ENCODE measurements around the gene ZNF135.

ZNF135 gene

DNA sequence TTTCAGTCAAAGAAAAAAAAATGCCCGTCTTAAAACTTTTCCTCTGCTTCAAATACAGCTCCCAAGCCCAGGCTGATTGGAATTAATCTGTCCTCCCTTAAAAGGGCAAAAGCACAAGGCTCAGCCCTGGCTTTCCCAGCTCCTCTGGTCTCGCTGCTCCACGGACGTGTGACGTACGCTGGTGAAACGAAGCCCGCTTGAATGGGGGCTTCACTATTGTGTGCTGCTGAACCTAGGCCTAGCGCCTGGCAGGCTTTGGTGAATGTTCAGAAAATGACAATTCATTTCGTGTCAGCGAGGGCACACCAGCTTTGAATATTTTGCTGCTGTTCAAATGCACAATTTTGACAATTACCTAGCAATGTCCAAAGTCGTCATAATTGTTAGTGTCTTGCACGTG is 615 bp upstream of the ZNF135 start:
- Mint-ChIP-seq H3K9me3 (peaks cover 45% of the 10 kb centered on the region), H3K27ac (no peak overlapping the region), H3K4me3 (no peak overlapping the region), H3K36me3 (ENCODE audit: low read depth) (peaks cover 7% of the 10 kb centered on the region), H3K4me1 (ENCODE audit: low read depth) (no peaks in the 10 kb centered on the region), H3K27me3 (ENCODE audit: low read depth) (no peaks in the 10 kb centered on the region)

DNA sequence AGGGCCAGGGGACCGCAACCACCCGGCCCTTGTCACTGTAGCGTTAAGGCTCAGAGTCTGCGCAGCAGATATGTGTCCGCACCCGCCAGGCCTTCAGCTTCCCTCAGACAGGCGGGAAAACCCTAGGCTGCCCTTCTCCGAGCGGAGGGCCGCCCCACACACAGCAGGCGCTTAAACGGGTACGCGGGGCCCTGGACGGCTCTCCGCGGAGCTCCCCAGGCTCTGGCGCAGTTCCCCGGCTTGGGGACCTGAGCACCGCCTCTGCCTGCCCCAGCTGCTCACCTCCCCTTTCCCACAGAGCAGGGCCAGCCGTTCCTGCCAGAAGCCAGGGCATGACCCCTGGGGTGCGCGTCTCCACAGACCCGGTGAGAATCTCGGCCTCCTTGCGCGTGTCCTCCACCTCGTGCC is 593 bp downstream of the ZNF135 start:
- H3K9me3 Mint-ChIP-seq: peaks cover 48% of the 10 kb centered on the region
- no peak overlapping the region for H3K4me3 Mint-ChIP-seq
- no peaks in the 10 kb centered on the region for H3K4me1 Mint-ChIP-seq (ENCODE audit: low read depth)
- H3K27me3 Mint-ChIP-seq (ENCODE audit: low read depth): no peaks in the 10 kb centered on the region
- H3K36me3 Mint-ChIP-seq (ENCODE audit: low read depth): peaks cover 7% of the 10 kb centered on the region
- H3K27ac Mint-ChIP-seq: no peak overlapping the region

DNA sequence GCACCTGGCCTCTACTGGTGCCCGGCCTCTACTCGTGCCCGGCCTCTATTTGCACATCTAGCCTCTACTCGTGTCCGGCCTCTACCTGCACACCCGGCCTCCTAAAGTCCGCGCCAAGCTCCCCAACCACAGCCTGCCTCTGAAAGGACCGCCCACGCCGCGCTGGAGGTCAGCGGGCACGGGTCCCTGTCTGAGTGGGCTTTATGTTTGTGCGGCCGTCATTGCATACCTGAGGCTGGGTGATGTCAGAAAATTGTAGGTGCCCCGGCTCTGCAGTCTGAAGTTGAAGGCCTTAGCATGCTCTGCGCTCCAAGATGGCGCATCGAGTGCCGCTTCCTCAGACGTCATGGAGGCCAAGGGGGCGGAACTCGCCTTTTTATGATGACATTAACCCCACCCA is 1.1 kb downstream of the ZNF135 start:
- H3K27ac Mint-ChIP-seq: no peak overlapping the region
- peaks cover 49% of the 10 kb centered on the region for H3K9me3 Mint-ChIP-seq
- H3K4me3 Mint-ChIP-seq: no peak overlapping the region
- H3K4me1 Mint-ChIP-seq (ENCODE audit: low read depth): no peaks in the 10 kb centered on the region
- H3K27me3 Mint-ChIP-seq (ENCODE audit: low read depth): no peaks in the 10 kb centered on the region
- H3K36me3 Mint-ChIP-seq (ENCODE audit: low read depth): peaks cover 7% of the 10 kb centered on the region

DNA sequence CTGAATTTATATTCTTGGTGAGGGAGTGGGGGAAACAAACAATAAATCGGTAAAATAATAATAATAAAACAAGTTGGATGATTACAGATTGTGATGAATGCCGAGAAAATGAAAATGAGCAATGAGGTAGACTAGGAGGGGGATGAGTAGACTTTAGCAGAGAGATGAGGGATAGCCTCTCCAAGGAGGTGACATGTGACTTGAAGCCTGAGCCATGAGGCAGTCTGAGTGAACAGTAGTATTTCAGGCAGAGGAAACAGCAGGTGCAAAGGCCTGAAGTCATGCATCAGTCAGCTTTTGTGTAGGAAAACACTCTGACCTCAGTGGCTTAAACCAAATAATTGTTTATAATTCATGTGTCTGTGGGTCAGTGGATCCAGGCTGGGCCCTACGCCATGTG is 4.6 kb downstream of the ZNF135 start:
- no peak overlapping the region for H3K4me3 Mint-ChIP-seq
- peaks cover 9% of the 10 kb centered on the region for H3K36me3 Mint-ChIP-seq (ENCODE audit: low read depth)
- H3K9me3 Mint-ChIP-seq: peaks cover 68% of the 10 kb centered on the region
- H3K27ac Mint-ChIP-seq: no peak overlapping the region
- H3K27me3 Mint-ChIP-seq (ENCODE audit: low read depth): no peaks in the 10 kb centered on the region
- H3K4me1 Mint-ChIP-seq (ENCODE audit: low read depth): no peaks in the 10 kb centered on the region

DNA sequence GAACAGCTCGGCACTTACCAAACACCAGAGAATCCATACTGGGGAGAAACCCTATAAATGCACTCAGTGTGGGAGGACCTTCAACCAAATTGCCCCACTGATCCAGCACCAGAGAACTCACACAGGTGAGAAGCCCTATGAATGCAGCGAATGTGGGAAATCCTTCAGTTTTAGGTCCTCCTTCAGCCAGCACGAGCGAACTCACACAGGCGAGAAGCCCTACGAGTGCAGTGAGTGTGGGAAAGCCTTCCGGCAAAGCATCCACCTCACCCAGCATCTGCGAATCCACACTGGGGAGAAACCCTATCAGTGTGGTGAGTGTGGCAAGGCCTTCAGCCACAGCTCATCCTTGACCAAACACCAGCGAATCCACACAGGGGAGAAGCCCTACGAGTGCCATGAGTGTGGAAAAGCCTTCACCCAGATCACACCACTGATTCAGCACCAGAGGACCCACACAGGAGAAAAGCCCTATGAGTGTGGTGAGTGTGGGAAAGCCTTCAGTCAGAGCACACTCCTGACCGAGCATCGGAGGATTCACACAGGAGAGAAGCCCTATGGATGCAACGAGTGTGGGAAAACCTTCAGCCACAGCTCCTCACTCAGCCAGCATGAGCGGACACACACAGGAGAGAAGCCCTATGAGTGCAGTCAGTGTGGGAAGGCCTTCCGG is 8.3 kb downstream of the ZNF135 start:
- peaks cover 74% of the 10 kb centered on the region for H3K9me3 Mint-ChIP-seq
- H3K4me3 Mint-ChIP-seq: no peak overlapping the region
- no peaks in the 10 kb centered on the region for H3K4me1 Mint-ChIP-seq (ENCODE audit: low read depth)
- H3K36me3 Mint-ChIP-seq (ENCODE audit: low read depth): peaks cover 6% of the 10 kb centered on the region
- no peaks in the 10 kb centered on the region for H3K27me3 Mint-ChIP-seq (ENCODE audit: low read depth)
- H3K27ac Mint-ChIP-seq: no peak overlapping the region

DNA sequence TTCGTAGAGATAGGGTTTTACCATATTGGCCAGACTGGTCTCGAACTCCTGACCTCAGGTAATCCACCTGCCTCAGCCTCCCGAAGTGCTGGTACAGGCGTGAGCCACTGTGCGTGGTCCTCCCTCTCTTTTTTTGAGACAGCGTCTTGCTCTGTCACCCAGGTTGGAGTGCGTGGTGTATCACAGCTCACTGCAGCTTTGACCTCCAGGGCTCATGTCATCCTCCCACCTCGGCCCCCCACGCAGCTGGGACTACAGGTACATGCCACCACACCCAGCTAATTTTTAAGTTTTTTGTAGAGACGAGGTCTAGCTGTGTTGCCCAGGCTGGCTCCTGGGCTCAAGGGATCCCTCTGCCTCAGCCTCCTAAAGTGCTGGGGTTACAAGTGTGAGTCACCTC is 20.7 kb downstream of the ZNF135 start:
- peaks cover 5% of the 10 kb centered on the region for H3K36me3 Mint-ChIP-seq (ENCODE audit: low read depth)
- no peak overlapping the region for H3K27ac Mint-ChIP-seq
- peaks cover 59% of the 10 kb centered on the region for H3K9me3 Mint-ChIP-seq
- H3K4me1 Mint-ChIP-seq (ENCODE audit: low read depth): no peaks in the 10 kb centered on the region
- no peaks in the 10 kb centered on the region for H3K27me3 Mint-ChIP-seq (ENCODE audit: low read depth)
- H3K4me3 Mint-ChIP-seq: no peak overlapping the region

DNA sequence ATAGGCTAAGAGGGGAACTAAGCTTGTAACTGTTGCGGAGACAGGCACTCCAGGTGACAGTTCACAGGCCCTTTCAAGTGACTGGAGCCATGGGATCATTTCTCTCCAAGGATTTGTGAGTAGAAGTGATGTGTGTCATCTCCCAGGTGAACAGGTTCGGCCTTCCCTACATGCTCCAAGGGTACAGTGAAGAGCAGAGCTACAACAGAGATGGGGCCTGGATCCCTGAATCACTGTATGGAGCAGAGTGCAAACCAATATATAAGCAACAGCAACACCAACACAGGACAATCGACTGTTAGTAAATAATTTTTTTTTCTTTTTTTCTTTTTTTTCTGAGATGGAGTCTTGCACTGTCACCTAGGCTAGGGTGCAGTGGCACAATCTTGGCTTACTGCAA is 23.9 kb downstream of the ZNF135 start:
- H3K9me3 Mint-ChIP-seq: peaks cover 37% of the 10 kb centered on the region
- H3K4me1 Mint-ChIP-seq (ENCODE audit: low read depth): no peaks in the 10 kb centered on the region
- no peak overlapping the region for H3K4me3 Mint-ChIP-seq
- no peaks in the 10 kb centered on the region for H3K27me3 Mint-ChIP-seq (ENCODE audit: low read depth)
- H3K27ac Mint-ChIP-seq: no peak overlapping the region
- H3K36me3 Mint-ChIP-seq (ENCODE audit: low read depth): peaks cover 7% of the 10 kb centered on the region

DNA sequence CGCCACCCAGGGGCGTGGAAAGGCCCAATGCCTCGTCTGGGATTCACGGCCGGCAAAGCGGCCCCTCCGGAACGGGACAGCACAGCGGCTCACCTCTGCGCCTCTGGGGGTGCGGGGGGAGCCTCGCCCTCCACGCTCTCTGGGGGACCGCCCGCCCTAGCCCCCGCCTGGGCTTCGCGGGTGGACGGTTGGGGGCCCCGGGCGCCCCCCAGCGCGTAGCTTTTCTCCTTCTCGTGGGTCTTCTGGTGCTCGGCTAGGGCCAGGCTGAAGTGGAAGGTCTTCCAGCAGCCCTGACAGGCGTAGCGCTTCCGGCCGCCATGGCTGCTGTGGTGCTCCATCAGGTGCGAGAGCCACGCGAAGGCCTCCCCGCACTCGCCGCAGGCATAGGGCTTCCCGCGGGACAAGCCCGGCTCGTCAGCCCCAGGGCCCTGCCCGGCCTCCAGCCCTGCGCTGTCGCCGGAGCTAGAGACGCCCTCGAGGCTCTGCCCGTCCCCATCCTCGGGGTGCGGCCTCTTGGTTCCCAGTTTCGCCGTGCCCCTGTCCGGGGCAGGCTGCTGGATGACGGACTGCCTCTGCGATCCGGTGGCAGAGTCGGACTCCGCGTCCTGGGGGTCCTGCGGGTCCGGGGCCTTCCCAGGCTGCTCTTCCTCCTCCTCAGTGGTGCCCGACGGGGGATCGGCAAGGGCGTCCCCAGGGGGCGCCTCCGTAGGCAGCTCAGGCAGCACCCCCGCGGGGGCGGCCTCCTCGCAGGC is 25.7 kb downstream of the ZNF135 start:
- Mint-ChIP-seq H3K36me3 (ENCODE audit: low read depth) (peaks cover 7% of the 10 kb centered on the region), H3K27me3 (ENCODE audit: low read depth) (no peaks in the 10 kb centered on the region), H3K4me3 (no peak overlapping the region), H3K27ac (no peak overlapping the region), H3K4me1 (ENCODE audit: low read depth) (no peaks in the 10 kb centered on the region), H3K9me3 (peaks cover 26% of the 10 kb centered on the region)

DNA sequence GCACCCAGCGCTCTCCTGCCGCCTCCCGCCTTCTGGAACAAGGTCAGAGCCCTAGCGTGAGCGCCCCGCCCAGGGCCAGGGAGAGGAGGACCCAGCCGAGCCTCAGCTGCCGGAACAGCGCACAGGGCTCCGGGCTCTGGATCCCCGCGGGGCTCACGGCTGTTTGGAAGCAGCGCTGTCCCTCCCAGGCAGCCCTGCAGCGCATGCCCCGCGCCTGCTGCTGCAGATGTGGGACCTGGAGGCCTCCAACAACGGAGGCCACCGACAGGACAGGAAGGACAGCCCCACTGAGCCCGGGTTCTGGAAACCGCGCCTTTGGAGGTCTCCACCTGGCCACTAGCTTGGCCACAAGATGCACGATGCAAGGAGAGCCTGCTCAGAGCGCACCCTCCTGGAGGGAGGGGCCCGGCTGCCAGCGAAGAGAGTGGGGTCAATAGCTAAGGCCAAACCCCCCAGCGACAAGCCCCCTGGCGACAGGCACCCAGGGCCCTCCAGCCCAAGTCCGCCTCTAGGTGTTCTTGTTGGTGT is 26.3 kb downstream of the ZNF135 start:
- H3K36me3 Mint-ChIP-seq (ENCODE audit: low read depth): peaks cover 7% of the 10 kb centered on the region
- H3K4me1 Mint-ChIP-seq (ENCODE audit: low read depth): no peaks in the 10 kb centered on the region
- peaks cover 21% of the 10 kb centered on the region for H3K9me3 Mint-ChIP-seq
- no peaks in the 10 kb centered on the region for H3K27me3 Mint-ChIP-seq (ENCODE audit: low read depth)
- H3K27ac Mint-ChIP-seq: no peak overlapping the region
- no peak overlapping the region for H3K4me3 Mint-ChIP-seq

DNA sequence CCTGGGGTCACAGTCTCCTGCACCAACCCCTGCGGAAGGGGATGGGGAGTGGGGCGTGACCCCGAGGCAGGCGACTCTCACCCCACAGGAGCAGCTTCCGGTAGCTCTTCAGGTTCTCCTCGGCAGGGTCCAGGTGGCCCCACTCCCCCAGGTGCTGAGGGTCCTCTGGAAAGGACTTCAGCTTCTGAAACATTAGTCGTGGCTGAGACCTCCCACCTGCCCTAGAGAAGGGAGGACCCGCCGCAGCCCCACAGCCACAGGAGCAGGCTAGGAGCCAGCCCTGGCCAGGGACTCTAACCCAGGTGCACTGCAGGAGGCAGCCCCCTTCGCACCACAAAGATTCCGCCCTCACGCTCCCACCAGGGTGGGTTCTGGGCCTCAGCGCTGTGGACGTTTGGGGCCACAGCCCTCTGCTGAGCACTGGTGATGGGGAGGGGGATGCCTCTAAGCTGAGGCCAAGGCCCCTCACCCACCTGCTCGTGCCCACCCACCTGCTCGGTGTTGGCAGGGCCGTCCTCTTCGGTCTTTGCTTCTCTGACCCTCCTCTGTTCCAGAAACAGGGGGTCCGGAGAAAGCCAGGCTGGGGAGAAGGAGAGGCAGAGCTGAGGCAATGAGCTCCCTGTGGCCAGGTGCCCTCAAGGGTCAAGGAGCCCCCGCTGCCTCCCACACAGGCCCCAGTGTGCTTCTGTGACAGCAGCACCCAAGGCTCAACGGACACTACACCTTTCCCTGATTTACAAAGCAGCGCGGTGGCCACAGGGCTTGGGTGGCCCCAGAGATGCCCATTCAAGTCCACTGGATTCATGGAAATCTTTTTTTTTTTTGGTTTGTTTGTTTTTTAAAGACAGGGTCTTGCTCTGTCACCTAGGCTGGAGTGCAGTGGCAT is 28.0 kb downstream of the ZNF135 start:
- Mint-ChIP-seq H3K36me3 (ENCODE audit: low read depth) (peaks cover 5% of the 10 kb centered on the region), H3K9me3 (peaks cover 16% of the 10 kb centered on the region), H3K4me3 (no peak overlapping the region), H3K4me1 (ENCODE audit: low read depth) (no peaks in the 10 kb centered on the region), H3K27ac (no peak overlapping the region), H3K27me3 (ENCODE audit: low read depth) (no peaks in the 10 kb centered on the region)

DNA sequence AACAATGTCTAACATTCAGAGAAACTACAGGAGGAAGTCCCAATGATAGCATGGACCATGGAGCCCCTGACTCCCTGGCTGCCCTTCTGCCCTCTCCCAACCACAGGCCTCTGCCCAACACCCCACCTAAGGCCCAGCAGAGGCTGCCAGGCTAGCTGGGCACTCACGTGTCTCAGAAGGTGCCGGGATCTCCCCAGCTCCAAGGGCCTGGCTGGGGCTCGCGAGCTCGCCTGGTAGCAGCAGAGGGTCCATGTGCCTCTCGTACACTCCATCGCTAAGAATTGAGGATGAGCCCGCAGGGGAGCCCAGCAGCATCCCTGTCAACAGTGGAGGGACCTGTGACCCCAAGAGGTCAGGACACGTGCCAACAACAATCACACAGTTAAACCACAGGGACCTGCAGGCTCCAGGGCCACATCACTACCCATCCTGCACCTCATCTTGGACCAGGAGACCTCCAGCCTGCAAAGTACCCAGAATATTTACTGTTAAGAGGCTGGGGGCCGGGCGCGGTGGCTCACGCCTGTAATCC is 29.5 kb downstream of the ZNF135 start:
- Mint-ChIP-seq H3K27ac (no peak overlapping the region), H3K4me1 (ENCODE audit: low read depth) (no peaks in the 10 kb centered on the region), H3K27me3 (ENCODE audit: low read depth) (no peaks in the 10 kb centered on the region), H3K4me3 (no peak overlapping the region), H3K36me3 (ENCODE audit: low read depth) (peaks cover 8% of the 10 kb centered on the region), H3K9me3 (peaks cover 20% of the 10 kb centered on the region)

DNA sequence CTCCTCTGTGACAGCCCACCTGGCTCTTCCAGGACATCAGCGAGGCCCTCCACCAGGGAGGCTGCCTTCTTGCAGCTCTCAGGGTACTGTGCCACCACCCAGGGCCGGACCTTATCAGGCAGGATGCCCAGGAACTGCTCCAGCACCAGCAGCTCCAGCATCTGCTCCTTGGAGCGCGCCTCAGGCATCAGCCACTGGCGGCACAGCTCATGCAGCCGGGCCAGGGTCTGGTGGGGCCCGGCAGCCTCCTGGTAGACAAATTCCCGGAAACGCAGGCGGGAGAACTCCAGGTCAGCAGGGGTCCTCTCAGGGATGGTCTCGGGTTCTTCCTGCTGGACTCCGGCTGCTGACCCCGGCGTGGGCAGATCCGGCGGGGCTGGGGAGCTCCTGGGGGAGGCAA is 30.8 kb downstream of the ZNF135 start:
- H3K36me3 Mint-ChIP-seq (ENCODE audit: low read depth): peaks cover 7% of the 10 kb centered on the region
- H3K27me3 Mint-ChIP-seq (ENCODE audit: low read depth): no peaks in the 10 kb centered on the region
- no peak overlapping the region for H3K27ac Mint-ChIP-seq
- H3K9me3 Mint-ChIP-seq: peaks cover 15% of the 10 kb centered on the region
- no peak overlapping the region for H3K4me3 Mint-ChIP-seq
- no peaks in the 10 kb centered on the region for H3K4me1 Mint-ChIP-seq (ENCODE audit: low read depth)

DNA sequence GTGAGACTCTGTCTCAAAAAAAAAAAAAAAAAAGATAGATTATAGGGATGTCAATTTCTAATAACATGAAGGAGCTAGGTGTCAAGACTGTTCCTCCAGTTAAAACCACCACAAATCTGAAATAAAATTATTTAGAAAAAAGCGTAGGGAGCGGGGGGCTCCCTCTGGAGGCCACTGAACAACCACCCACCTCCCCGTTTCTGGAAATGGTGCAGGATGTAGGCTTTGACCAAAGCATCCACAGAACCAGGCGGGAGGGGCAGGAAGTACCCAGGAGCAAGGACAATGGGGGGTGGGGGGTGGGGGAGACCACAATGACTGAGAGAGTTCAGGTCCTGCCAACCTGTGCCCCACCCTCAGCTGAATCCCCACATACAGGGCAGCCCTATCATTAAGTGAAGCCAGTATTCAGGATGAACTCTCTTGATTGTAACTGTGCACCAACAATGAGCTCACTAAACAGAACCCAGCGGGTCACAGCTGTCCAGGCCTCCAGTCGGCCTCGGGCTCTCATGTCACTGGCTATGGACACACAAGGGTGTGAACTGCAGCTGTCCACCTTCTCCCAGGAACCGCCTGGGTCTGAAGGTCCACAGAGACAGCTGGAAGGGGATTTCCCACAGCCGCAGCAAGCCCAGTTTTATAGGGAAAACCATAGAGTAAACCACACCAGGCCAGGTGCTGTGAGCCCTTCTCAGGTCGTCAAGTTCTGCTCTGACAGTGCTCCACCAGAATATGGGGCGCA is 32.3 kb downstream of the ZNF135 start:
- Mint-ChIP-seq H3K27ac (no peak overlapping the region), H3K9me3 (peaks cover 25% of the 10 kb centered on the region), H3K36me3 (ENCODE audit: low read depth) (peaks cover 9% of the 10 kb centered on the region), H3K4me3 (no peak overlapping the region), H3K27me3 (ENCODE audit: low read depth) (no peaks in the 10 kb centered on the region), H3K4me1 (ENCODE audit: low read depth) (no peaks in the 10 kb centered on the region)

DNA sequence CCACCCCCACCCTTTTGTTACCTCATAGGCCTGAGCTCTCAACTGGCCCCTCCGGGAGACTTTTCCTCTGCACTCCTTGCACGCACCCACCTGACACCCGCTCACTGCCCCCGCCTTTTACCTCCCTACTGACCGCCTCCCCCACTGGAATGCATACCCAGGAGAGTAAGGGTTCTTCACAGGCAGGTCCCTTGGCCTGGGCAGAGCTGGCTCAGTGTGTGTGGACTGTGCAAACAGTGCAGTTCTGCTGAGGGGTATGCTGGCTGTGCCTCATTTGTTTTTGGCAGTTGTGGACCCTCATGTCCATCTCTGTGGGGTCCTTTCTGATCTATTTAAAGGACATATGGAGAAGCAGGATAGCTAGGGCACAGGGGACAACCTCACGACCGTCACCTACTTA is 34.0 kb downstream of the ZNF135 start:
- peaks cover 32% of the 10 kb centered on the region for H3K9me3 Mint-ChIP-seq
- no peak overlapping the region for H3K4me3 Mint-ChIP-seq
- peaks cover 8% of the 10 kb centered on the region for H3K36me3 Mint-ChIP-seq (ENCODE audit: low read depth)
- no peaks in the 10 kb centered on the region for H3K27me3 Mint-ChIP-seq (ENCODE audit: low read depth)
- no peaks in the 10 kb centered on the region for H3K4me1 Mint-ChIP-seq (ENCODE audit: low read depth)
- no peak overlapping the region for H3K27ac Mint-ChIP-seq
